Measurements from ENCODE around the gene CTCFL.
A peak's percentile ranks its signal among the peaks of the same experiment; 100 is the strongest.
"Not testable (repeated sequence)": the region's sequence is repeated elsewhere in the genome, so short reads cannot be mapped to it uniquely, and the experiment has no call there.

The CTCFL gene

DNA sequence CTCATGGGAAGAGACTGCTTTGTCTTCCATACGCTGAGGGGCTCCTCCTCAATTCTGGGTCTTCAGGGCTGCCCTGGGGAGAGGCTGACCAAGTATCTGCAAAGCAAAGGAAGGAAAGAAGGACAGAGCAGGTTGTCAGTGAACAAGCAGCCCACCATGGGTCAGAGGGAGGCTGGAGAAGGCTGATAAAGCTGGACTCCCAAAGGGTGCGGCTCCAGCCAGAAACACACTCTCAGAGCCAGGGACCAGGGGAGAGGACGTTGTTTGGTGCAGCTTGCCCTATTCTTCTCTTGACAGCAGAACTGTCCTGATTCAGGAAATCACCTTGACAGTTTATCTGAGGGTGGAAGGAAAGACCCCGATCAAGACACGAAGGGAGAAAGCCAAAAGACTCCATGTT lies 10.4 kb upstream of the CTCFL start:
- DNase-seq, result no peak

DNA sequence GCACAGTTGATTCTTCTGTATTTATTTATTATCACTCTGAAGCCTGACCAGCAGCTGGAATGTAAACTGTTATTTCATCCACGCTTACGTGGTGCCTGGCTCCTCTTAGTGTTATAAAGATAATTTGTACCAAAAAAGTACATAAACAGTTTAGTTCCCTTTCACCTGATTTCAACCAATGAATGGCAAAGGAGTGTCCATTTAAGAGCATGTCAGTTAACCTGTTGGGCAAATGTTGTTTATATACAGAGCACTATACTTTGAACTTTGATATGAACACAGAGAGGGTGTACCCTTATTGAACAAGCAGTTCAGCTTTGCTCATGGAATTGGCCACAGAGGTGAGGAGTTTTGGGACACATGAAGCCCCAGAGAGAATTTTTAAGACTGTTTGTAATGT lies 7.2 kb upstream of the CTCFL start:
- no peak for DNase-seq

DNA sequence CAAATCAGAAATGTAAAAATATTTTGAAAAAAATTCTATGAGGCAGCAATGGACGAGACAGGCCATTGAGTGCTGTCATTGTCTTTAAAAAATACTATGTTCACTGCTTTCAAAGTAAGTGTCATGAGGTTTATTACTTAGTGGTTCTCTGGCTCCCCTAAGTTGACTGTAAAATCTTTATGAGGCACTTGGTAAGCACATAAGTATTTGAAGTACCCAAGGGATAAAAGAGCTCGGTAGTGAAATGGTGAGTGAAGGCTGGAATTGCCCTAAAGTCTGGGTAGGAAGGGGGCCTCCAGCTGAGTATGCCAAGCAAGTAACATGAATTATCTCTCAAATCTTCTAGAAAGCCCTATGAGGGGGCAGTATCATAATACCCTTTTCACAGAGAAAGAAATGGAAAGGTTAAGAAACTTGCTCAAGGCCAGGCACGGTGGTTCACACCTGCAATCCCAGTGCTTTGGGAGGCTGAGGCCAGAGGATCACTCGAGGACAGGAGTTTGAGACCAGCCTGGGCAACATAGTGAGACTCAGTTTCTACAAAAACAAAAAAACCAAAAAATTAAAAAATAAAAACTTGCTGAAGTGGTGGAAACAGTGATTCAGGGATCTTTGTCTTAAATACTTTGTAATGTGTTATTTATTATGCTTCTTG lies 5.5 kb upstream of the CTCFL start:
- DNase-seq, result no peak

- DNase-seq, result no peak
Measured at GRCh38 chr20:57529810-57530209, 4.9 kb upstream of the CTCFL start.

DNA sequence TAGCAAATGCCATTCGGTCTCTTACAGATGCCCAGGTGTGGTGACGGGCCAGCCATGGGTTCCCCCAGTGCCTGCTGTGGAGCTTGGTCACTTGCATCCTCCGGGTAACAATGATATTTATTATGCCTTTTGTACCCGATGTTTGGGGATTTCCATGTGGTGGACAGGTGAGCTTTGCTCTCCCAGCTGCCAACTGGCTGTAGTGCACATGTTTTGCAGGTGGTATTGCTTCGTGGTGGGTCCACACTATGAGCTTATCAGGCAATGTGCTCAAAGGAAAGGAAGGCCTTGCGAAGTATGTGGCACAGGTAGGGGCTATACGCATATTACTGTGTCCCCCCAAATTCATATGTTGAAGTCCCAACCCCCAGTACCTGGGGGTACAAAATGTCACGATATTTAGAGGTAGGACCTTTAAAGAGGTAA lies 4.2 kb upstream of the CTCFL start:
- DNase-seq, result no peak

GRCh38 chr20:57528148-57528547 lies 3.2 kb upstream of the CTCFL start:
- no peak for DNase-seq

- DNase-seq, result no peak
Measured at GRCh38 chr20:57527728-57528127, 2.8 kb upstream of the CTCFL start.

DNA sequence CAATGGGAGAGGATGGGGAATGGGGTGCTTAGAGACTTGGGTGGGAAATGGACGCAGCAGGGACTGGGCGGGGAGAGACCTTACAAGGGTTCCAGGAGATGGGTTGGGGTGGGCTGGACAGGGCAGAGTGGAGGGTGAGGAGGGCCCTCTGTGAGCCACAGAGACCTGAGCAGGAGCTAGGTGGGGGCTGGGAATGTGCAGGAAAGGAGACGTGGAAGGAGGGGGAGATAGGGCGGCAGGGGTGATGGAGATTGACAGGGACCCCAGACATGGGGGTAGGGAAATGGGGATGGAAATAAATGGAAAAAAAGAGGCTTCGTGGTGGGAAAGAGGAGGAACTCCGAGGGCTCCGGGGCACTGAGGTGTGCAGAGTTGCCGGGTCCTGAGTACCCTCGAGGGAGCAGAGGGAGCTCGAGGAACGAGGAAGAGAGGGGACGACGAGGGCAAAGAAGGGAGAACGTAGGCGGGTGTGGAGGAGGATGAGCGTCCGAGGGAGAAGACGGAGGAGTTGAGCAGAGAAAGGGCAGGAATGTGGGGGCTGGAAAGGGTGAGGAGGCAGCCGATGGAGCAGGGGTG lies 2.0 kb upstream of the CTCFL start:
- DNase-seq, result no peak

DNA sequence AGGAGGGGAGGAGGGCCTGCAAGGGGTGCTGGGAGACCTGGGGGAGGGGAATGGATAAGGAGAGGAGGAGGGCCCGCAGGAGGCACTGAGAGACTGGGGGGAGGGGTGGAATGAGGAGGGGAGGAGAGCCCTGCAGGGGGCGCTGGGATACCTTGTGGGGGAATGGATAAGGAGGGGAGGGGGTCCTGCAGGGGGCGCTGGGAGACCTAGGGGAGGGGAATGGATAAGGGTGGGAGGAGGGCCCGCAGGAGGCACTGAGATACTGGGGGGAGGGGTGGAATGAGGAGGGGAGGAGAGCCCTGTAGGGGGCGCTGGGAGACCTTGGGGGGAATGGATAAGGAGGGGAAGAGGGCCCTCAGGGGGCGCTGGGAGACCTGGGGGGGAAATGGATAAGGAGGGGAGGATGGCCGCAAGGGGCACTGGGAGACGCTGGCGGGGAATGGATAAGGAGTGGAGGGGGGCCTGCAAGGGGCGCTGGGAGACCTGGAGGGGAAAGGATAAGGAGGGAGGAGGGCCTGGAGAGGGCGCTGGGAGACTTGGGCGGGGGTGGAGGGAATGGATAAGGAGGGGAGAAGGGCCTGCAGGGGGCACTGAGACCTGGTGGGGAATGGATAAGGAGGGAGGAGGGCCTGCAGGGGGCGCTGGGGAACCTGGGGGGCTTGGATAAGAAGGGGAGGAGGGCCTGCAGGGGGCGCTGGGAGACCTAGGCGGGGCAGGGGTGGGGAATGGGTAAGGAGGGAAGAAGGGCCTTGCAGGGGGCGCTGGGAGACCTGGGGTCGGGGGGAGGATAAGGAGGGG lies 1.3 kb upstream of the CTCFL start:
- no peak for DNase-seq

DNA sequence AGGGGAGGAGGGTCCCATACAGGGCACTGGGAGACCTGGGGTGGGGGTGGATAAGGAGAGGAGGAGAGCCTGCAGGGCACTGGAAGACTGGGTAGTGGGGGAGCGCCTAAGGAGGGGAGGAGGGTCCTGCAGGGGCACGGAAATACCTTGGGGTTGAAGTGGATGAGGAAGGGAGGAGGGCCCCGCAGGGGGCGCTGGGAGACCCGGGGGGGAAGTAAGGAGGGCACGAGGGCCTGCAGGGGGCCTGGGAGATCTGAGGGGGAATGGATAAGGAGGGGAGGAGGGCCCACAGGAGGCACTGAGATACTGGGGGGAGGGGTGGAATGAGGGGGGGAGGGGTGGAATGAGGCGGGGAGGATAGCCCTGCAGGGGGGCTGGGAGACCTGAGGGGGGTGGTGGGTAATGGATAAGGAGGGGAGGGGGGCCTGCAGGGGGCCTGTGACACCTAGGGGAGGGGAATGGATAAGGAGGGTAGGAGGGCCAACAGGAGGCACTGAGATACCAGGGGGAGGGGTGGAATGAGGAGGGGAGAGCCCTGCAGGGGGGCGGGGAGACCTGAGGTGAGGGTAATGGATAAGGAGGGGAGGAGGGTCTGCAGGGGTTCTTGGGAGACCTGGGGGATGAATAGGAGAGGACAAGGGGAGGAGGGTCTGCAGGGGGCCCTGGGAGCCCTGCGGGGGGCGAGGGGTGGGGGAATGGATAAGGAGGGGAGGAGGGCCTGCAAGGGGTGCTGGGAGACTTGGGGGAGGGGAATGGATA lies 567 bp upstream of the CTCFL start:
- DNase-seq, result no peak

DNA sequence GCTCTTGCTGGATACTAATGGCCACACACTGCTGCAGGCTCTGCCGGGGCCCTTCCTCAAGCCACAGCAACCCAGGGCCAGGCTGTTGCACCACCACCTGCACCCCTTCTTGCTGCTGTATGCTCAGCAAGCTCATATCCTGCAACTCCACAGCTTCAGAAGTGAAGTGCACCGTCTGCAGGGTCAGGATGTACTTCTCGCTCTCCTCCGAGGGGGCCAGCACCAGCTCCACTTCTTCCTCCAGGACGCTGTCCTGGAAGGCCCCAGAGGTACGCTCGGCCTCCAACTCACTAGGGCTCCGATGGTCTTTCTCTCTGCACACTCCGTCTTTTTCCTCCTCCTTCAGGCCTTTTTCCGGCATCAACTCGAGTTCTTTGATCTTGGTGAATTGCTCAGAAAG lies 1.2 kb downstream of the CTCFL start:
- DNase-seq, result no peak

- no peak for DNase-seq
Measured at GRCh38 chr20:57522380-57523140, 2.4 kb downstream of the CTCFL start.

- no peak for DNase-seq
Measured at GRCh38 chr20:57517904-57518303, 7.0 kb downstream of the CTCFL start.

DNA sequence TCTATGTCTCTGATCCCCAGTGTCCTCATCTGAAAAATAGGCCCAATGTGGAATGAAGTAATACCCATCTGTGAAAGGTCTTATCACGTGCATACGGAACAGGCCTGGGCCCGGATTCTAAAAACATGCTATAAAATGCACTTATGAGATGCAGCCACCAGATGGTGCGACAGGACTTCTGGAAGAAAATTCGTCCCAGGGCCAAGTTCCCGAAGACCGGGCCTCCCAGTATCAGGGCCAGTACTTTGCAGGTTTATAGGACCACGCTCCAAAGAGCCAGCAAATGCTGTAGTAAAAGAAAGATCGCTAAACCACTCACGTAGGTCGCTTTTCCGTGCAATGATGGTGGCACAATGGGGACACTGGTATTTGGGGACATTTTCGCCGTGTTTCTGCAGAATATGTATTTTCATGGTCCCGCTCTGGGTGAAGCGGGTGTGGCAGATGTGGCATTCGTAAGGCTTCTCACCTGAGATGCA lies 10.6 kb downstream of the CTCFL start:
- DNase-seq, result peak; percentile 31

GRCh38 chr20:57513199-57513598 lies 11.7 kb downstream of the CTCFL start:
- DNase-seq, result no peak

GRCh38 chr20:57512432-57512831 lies 12.5 kb downstream of the CTCFL start:
- DNase-seq, result no peak

DNA sequence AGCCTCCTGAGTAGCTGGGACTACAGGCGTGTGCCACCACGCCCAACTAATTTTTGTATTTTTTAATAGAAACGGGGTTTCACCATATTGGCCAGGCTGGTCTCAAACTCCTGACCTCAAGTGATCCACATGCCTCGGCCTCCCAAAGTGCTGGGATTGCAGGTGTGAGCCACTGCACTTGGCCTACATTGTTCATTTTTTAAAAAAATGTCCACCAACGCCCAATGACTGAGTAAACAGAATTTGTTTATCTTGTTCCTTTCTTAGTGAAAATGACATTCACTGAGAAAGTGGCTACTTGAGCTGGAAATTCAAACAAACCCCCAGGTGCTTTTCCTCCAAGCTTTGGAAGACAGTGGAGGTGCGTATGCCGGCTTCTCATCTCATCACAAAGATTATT lies 13.2 kb downstream of the CTCFL start:
- not testable (repeated sequence) for DNase-seq

- DNase-seq, result no peak
Measured at GRCh38 chr20:57509665-57510237, 15.2 kb downstream of the CTCFL start.

DNA sequence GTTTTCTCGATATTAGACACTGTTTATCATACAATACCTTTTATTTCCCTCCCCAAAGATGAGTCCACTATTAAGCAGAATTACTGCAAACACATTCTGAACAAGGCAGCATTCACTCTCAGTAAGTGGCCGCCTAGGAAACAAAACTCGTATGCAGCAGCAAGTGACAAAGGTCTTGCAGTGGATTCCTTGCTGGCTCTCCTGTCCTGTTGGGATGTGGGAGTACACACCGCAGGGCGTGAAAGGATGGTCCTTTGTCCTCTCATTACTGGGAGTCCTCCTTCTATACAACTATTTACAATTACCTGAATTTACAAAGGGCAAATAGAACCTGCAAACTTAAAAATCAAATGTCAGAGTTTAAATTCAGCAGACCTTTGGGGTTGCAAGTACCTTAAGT lies 16.1 kb downstream of the CTCFL start:
- no peak for DNase-seq

- no peak for DNase-seq
Measured at GRCh38 chr20:57508381-57508780, 16.6 kb downstream of the CTCFL start.

DNA sequence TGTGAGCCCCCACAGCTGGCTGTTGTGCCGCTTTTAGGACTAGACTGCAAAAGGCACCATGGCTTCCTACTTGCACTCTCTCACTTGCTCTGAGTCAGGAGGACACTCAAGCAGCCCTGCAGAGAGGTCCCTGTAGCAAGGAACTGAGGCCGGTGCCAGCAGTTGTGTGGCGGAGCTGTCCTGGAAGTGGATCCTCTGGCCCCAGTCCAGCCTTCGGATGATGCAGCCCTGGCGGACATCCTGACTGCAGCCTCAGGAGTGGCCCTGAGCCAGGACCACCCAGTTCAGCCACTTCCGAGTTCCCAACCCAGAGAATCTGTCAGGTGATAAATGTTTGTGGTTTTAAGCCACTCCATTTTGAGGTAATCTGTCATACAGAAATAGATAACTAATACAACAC lies 17.5 kb downstream of the CTCFL start:
- DNase-seq, result no peak

DNA sequence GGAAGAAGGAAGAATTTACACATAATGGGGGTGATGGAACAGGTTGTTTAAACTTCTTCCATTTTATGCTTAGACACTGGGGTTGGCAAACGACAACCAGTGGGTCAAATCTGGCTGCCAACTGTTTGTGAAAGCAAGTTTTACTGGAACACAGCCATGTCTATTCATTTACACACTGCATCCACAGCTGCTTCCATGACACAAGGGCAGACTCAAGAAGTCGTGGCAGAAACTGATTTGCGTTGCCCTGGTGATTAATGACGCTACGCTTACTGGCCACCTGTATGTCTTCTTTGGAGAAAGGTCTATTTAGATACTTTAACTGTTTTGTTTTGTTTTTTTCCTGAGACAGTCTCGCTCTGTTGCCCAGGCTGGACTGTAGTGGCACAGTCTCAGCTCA lies 19.0 kb downstream of the CTCFL start:
- no peak for DNase-seq

All from NCI-H2107 (cell line).